GM12865 (cell line): ENCODE results near the gene SF3A1.

ENCODE experiments used
- DNase-seq: peaks from one replicate; pipeline ENCODE4 v3.0.0; 2010; ENCODE audit warnings: low read depth
- H3K4me3 ChIP-seq: 2 replicates; pipeline ENCODE4 v1.5.1; 2011; ENCODE audit warnings: mild to moderate bottlenecking, low read depth, low read length, control low read depth
- CTCF ChIP-seq: IDR thresholded peaks from 2 replicates; pipeline ENCODE4 v1.5.1; 2011; ENCODE audit warnings: low read length, control low read depth, low read depth, inconsistent platforms; ENCODE audit not compliant: insufficient read depth; ENCODE audit errors: missing control alignments

Gene SF3A1

GRCh38 chr22:30291058-30291892, 65.4 kb downstream of the SF3A1 start:
- no peak for DNase-seq
- H3K4me3 ChIP-seq, result no peak overlapping the region
- TF ChIP-seq CTCF, result no peak

- peak; percentile 69 for DNase-seq
- H3K4me3 ChIP-seq, result peak overlapping the region; percentile 73
- no peak for TF ChIP-seq CTCF
Observed at GRCh38 chr22:30290342-30291057, 66.2 kb downstream of the SF3A1 start.

- H3K4me3 ChIP-seq, result peak overlapping the region; percentile 73
- DNase-seq, result no peak
- no peak for TF ChIP-seq CTCF
Observed at GRCh38 chr22:30289980-30290313, 66.7 kb downstream of the SF3A1 start.

GRCh38 chr22:30289141-30289979, 67.3 kb downstream of the SF3A1 start, which contains the start of gene CASTOR1:
TSS of gene CASTOR1 (minus strand) at chr22:30289505. CDS start at chr22:30289497, 8 bp downstream.
- H3K4me3 ChIP-seq, result peak within 1 kb of the TSS; percentile 73
- DNase-seq, result peak; percentile 95
- no peak for TF ChIP-seq CTCF

GRCh38 chr22:30288419-30289140, 68.1 kb downstream of the SF3A1 start:
- no peak for TF ChIP-seq CTCF
- no peak for DNase-seq

More at GRCh38 chr22:30288419-30289140, 68.1 kb downstream of the SF3A1 start:
- H3K4me3 ChIP-seq, result peak overlapping the region; percentile 73
